ENCODE results near the gene HLA-DPB1.

Gene HLA-DPB1

GRCh38 chr6:33128318-33128717, 52.5 kb downstream of the HLA-DPB1 start:
- no peak for DNase-seq (ENCODE audit: low read depth in 1 of 2, low spot score in 1 of 2)

- no peak for DNase-seq (ENCODE audit: low read depth in 1 of 2, low spot score in 1 of 2)
Observed at GRCh38 chr6:33132081-33132524, 56.3 kb downstream of the HLA-DPB1 start.

- DNase-seq (ENCODE audit: low read depth in 1 of 2, low spot score in 1 of 2): no peak
Observed at GRCh38 chr6:33136310-33136900, 60.6 kb downstream of the HLA-DPB1 start.
